ENCODE data around the gene CC2D1A. TPM values are rescaled to one million over a fixed set of nuclear protein-coding genes. Genes with fewer than 3 reads are reported as not detected.

The CC2D1A gene
- total RNA-seq, result 10 to 100 TPM; 34.0 to 35.1 TPM

DNA sequence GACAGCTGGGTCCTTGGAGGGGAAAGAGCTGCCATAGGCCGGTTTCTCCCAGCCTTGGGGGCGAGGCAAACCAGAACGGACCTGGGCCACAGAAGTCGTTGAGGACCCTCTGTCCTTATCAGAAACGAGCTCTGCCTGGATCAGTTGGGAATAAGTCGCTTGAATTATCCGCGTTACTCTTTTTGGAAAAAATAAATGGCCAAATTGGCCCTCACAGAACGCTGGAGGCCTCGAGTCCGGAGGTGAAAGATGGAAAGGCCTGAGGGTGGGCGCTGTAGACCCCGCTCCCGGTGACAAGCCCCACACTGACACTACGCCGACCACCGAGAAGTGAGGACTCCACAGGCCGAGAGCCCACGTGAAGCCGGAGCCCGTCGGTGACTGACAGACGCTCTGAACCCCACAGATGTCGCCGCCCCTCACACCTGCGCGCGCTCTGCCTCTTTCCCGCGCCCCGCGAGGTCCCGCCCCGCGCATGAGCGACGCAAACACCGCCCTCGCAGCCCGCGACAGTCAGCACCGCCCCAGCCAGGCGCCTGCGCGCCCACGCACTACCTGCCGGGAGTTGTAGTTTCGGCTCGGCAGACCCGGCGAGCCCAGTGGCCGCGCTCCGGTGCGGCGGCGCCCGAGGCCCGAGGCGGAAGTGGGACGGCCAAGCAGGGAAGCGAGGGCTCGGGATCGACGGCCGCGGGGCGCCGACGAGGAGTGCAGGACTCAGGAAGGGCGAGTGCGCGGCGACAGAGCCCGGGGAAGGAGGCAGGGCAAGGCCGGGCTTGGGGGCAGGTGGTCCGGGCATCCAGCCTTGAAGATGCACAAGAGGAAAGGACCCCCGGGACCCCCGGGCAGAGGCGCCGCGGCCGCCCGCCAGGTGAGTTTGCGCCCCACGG, at the start of gene CC2D1A, which contains the start of gene BRME1:
CC2D1A (plus strand) TSS at position 568 of the 887 bp plus-strand sequence; CDS start at position 809, 241 bp downstream.
BRME1 (minus strand) TSS at position 484 of the 887 bp plus-strand sequence. CDS start 1,225 bp downstream, outside the sequence.
- ATAC-seq, result peak; percentile 99
- Mint-ChIP-seq H3K27ac (peak within 1 kb of the TSS; percentile 87), H3K36me3 (peaks cover 7% of the 10 kb centered on the region), H3K4me1 (peaks cover 20% of the 10 kb centered on the region), H3K9me3 (ENCODE audit: low read depth) (no peaks in the 10 kb centered on the region), H3K4me3 (peak within 1 kb of the TSS; percentile 80), H3K27me3 (no peaks in the 10 kb centered on the region)
- CTCF ChIA-PET, result interaction anchor here (0.5 to 2.7 kb wide), 8 partner anchors 19 to 184 kb away, joined by 3 to 17 read pairs (median 3); partner anchors contain the start of genes IL27RA and MISP3
- peak; percentile 96 for DNase-seq

DNA sequence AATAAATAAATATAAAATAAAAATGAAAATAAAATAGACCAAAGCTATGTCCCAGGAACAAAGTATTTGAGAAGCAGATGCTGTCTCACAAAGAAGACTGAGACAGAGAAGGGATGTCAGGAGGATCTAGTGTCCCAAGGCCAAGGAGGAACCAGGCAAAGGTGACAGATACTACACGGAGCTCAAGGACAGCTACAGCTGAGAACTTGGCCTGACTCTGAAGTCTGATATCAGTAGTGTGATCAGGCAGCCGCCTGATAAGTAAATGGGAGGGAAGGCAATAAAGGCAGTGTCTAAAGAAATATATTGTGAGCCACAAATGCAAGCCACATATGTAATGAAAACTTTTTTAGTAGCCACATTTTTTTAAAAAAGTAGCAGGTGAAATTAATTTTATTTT, 49.5 kb upstream of the CC2D1A start:
- peaks cover 16% of the 10 kb centered on the region for H3K4me1 Mint-ChIP-seq
- H3K36me3 Mint-ChIP-seq, result no peaks in the 10 kb centered on the region
- ATAC-seq (no peak), DNase-seq (no peak)
- no peak overlapping the region for H3K27ac Mint-ChIP-seq
- H3K27me3 Mint-ChIP-seq, result no peaks in the 10 kb centered on the region
- no peak overlapping the region for H3K4me3 Mint-ChIP-seq
- CTCF ChIA-PET, result interaction anchor here (1.3 to 1.9 kb wide), 3 partner anchors 20 to 72 kb away, joined by 3 to 12 read pairs (median 3); no protein-coding TSS in a partner anchor
- H3K9me3 Mint-ChIP-seq (ENCODE audit: low read depth), result no peaks in the 10 kb centered on the region

DNA sequence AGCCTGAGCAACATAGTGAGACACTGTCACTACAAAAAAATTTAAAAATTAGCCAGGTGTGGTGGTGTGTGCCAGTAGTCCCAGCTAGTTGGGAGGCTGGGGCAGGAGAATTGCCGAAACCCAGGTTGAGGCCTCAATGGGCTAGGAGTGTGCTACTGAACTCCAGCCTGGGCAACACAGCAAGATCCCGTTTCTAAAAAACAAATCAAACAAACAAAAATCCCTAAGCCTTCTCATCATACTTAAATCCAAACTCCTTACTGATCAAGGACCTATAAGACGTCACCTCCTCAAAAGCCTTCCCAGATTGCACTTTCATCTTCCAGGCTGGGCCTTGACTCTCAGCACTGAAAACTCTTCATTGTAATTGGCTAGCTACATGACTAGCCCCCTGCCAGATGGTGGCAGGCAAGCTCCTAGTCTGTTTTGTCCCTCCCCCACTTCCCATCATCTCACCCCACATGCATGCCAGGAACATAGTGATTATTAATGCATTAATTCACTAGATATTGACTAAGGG, 46.6 kb upstream of the CC2D1A start:
- no peak for ATAC-seq
- Mint-ChIP-seq H3K27me3 (peaks cover 10% of the 10 kb centered on the region), H3K36me3 (no peaks in the 10 kb centered on the region), H3K4me1 (peaks cover 31% of the 10 kb centered on the region), H3K4me3 (no peak overlapping the region), H3K9me3 (ENCODE audit: low read depth) (no peaks in the 10 kb centered on the region), H3K27ac (no peak overlapping the region)
- no peak for DNase-seq
- CTCF ChIA-PET, result interaction anchor here (0.6 to 8.6 kb wide), 2 partner anchors 73 to 104 kb away, joined by 3 to 244 read pairs; no protein-coding TSS in a partner anchor

DNA sequence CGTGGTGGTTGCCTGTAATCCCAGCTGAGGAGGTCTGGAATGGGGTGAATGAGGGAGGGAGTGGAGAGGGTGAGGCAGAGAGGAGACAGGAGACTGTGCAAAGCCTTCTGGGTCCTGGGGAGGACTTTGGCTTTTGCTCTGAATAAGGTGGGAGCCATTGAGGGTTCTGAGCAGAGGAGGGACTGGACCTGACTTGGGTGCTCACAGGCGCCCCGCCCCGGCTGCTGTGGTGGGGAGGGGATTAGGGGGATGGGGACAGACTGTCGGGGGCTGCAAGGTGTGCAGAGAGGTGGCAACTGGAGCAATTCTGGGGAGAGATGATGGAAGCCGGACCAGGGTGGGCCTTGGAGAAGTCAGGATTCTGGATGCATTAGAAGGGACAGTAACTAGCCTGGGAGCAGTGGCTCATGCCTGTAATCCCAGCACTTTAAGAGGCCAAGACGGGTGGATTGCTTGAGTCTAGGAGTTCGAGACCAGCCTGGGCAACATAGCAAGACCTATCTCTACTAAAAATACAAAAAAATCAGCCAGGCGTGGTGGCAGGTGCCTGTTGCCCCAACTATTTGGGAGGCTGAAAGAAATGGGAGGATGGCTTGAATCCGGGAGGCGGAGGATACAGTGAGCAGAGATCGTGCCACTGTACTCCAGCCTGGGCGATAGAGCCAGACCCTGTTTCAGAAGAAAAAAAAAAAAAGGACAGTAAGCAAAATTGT, 45.2 kb upstream of the CC2D1A start:
- ATAC-seq (no peak), DNase-seq (no peak)
- H3K4me3 Mint-ChIP-seq, result peak overlapping the region; percentile 91
- peaks cover 35% of the 10 kb centered on the region for H3K4me1 Mint-ChIP-seq
- H3K9me3 Mint-ChIP-seq (ENCODE audit: low read depth), result no peaks in the 10 kb centered on the region
- H3K27me3 Mint-ChIP-seq, result peaks cover 13% of the 10 kb centered on the region
- no peaks in the 10 kb centered on the region for H3K36me3 Mint-ChIP-seq
- CTCF ChIA-PET, result interaction anchor here (0.6 to 8.6 kb wide), 18 partner anchors 11 to 583 kb away, joined by 3 to 244 read pairs (median 10); partner anchors contain the start of genes ASF1B, C19orf53 and ZSWIM4
- H3K27ac Mint-ChIP-seq, result peak overlapping the region; percentile 92

DNA sequence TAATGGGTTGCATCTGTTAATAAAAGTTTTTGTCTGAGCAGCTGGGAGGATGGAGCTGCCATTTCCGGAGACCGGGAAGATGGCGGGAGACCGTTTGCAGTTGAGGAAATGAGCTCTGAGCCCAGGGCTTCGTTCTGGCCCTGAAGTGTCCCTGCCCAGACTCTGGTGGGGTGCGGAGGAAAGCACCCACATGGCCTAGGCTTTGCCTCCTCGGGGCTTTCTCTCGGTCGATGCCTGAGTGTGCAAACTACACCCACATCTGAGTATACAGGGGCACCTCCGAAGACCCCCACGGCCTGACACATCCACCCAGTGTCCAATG, 44.6 kb upstream of the CC2D1A start:
- ATAC-seq, result peak; percentile 14
- H3K9me3 Mint-ChIP-seq (ENCODE audit: low read depth), result no peaks in the 10 kb centered on the region
- CTCF ChIA-PET, result interaction anchor here (0.6 to 8.6 kb wide), 21 partner anchors 11 to 275 kb away, joined by 3 to 244 read pairs (median 7); partner anchors contain the start of genes ASF1B, C19orf53, DCAF15 and RFX1

DNA sequence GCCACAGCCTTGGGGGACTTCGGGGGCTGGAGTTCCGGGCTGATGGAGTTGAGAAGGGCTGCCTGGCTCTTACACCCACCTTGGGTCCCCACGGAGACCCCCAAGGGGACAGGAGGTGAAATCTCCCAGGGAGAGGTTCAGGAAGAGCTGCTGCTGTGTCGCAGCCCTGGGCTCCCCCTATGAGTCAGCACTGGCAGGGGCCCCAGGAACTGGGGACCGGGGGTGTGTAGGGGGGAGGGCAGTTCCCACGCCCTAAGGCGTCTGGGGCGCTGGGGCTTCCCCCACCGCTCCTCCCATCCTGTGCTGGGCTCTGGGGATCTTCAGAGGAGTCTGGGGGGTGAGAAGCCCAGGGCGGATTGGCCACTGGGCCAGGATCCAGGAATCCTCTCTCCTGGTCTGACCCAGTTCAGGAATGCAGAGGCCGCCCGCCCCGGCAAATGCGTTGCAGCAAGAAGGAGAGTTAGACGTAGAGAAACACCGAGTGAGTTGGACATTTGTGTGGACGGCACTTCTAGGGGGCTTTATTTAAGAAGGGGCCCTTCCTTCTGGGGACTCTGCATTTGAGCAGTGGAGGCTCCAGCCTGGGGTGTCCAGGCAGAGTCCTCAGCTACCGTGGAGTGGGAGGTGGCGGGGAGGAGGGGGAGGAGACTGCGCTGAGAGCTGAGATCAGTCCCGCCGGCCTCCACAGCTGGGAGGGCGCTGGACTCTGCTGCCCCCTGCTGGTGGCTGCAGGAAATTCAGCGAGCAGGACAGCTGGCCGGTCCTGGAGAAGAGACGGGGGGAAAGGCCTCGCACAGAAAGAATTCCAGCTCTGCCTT, 44.1 kb upstream of the CC2D1A start:
- peak; percentile 92 for ATAC-seq
- peak; percentile 94 for DNase-seq
- no peaks in the 10 kb centered on the region for H3K36me3 Mint-ChIP-seq
- peak overlapping the region; percentile 91 for H3K4me3 Mint-ChIP-seq
- H3K27me3 Mint-ChIP-seq, result peaks cover 20% of the 10 kb centered on the region
- CTCF ChIA-PET, result interaction anchor here (0.7 to 8.6 kb wide), 44 partner anchors 9 to 800 kb away, joined by 3 to 244 read pairs (median 5); partner anchors contain the start of genes ASF1B, C19orf53, DCAF15 and IL27RA
- H3K27ac Mint-ChIP-seq, result peak overlapping the region; percentile 92
- no peaks in the 10 kb centered on the region for H3K9me3 Mint-ChIP-seq (ENCODE audit: low read depth)
- peaks cover 42% of the 10 kb centered on the region for H3K4me1 Mint-ChIP-seq

More for the DNA sequence above, 44.6 kb upstream of the CC2D1A start:
- Mint-ChIP-seq H3K4me1 (peaks cover 38% of the 10 kb centered on the region), H3K27me3 (peaks cover 16% of the 10 kb centered on the region), H3K27ac (peak overlapping the region; percentile 92), H3K36me3 (no peaks in the 10 kb centered on the region), H3K4me3 (peak overlapping the region; percentile 91)
- no peak for DNase-seq

DNA sequence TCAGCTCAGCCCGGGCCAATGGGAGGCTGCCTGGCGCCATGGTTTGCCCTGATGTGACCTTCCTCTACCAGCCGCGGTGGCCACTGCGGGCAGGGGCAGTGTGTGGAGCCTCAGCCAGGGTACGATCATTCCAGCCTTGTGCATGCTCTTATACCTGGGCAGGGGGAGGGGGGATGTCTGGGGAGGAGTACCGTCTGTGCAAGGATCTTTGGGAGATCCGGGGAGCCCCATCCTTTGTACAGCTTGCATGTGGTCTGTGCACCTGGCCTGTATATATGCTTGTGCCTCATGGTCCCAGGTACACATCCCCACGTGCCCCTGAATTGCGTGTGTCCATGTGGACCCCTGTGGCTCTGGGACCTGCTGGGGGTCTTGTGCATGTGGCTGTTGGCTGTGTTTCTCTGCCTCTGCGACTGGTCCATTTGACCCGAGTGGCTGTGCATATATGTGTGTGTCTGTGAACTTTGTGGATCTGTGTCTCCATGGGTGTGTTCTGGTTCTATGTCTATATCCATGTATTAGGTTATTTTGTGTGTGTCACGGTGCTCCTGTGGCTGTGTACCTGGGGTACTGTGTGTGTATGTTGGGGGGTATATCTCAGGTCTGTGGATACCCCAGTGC, 41.8 kb upstream of the CC2D1A start:
- no peaks in the 10 kb centered on the region for H3K36me3 Mint-ChIP-seq
- H3K4me1 Mint-ChIP-seq, result peaks cover 42% of the 10 kb centered on the region
- no peak for ATAC-seq
- H3K9me3 Mint-ChIP-seq (ENCODE audit: low read depth), result no peaks in the 10 kb centered on the region
- CTCF ChIA-PET, result interaction anchor here (0.7 to 8.6 kb wide), 10 partner anchors 9 to 586 kb away, joined by 3 to 244 read pairs (median 15); partner anchors contain the start of gene ZSWIM4
- peaks cover 23% of the 10 kb centered on the region for H3K27me3 Mint-ChIP-seq
- peak overlapping the region; percentile 59 for H3K4me3 Mint-ChIP-seq
- peak overlapping the region; percentile 44 for H3K27ac Mint-ChIP-seq
- DNase-seq, result no peak

DNA sequence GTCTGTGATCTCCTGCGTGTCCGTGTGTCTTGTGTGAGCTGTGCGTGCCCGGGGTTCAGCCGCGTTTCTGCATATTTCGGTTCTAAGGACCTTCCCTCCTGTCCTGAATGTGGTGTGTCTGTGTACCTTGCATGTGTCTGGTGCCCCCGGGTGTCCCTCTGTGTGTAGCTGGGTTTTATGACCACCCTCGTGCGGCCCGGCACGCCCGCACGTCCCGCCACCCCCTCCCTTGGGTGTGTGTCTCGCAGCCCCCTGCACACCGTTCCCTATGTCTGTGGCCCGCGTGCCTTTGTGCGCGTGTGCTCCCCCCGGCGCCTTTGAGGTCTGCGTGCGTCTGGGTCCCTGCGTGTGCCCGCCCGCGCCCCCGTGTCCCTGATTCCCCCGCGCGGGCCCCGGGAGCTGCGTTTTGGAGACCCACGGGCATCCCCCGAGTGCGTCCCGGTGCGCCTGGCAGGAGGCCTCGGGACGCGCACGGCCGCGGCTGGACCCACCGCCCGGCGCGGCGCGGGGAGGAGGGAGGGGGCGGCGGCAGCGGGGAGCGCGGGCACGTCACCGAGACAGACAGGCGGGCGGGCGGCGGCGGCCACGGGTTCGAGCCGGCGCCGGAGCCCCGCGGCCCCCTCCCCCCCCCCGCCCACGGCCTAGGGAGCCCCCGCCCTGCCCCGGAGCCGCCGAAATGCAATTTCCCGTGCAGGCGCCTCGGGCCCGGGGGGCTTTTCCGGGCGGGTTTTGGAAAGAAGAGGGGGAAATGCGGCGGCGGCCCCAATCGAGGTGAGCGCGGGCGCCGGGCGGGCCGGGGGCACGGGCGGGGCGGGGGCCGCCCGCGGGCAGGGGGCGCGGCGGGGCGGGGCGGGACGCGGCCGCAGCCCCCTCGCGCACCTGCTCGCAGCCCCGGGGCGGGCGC, 41.1 kb upstream of the CC2D1A start:
- no peaks in the 10 kb centered on the region for H3K9me3 Mint-ChIP-seq (ENCODE audit: low read depth)
- peak overlapping the region; percentile 44 for H3K27ac Mint-ChIP-seq
- ATAC-seq, result no peak
- CTCF ChIA-PET, result interaction anchor here (0.6 to 8.6 kb wide), 8 partner anchors 8 to 270 kb away, joined by 3 to 244 read pairs (median 12); partner anchors contain the start of gene ZSWIM4
- peaks cover 36% of the 10 kb centered on the region for H3K4me1 Mint-ChIP-seq
- H3K4me3 Mint-ChIP-seq, result peak overlapping the region; percentile 59
- H3K36me3 Mint-ChIP-seq, result no peaks in the 10 kb centered on the region
- peaks cover 23% of the 10 kb centered on the region for H3K27me3 Mint-ChIP-seq
- DNase-seq, result no peak

DNA sequence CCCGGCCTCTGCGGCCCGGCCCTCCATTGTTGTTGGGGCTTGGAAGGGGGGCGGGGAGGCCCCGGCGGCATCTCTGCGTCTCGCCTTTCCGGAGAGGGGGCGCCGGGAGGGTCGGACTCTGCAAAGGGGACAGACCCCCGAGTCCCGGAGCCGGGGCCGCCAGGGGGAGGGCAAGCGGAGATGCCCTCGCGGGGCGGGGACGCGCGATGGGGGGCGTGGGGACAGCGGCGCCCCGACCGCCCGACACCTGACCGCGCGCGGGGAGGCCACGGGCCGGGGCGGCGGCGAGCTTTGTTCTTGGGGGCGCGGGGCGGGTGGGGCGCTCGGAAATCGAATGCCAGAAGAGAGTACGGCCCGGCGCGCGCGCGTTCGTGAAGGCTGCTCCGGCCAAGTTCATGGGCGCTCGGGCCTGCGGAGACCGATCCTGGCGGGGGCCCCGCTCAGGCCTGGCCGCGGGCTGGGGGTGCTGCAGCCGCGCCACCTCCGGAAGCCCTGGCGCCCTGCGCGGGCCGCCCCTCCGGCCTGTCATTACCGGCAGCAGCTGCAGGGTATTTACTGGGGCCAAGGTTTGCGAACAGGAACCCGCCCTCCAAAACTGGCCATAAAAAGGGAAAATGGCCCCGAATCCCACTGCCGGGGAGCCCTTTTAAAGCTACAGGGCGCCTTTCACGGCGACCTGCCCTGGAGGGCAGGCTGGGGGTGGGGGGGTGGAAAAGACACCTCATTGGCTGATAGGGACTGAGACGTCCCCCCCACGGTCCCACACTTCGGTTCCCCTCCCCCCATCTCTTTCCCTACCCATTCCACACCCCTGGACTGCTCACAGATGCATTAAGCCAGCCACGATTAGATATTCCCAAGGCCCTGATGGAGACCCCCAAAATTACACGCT, 40.2 kb upstream of the CC2D1A start:
- no peaks in the 10 kb centered on the region for H3K36me3 Mint-ChIP-seq
- peaks cover 23% of the 10 kb centered on the region for H3K27me3 Mint-ChIP-seq
- CTCF ChIA-PET, result interaction anchor here (0.6 to 8.6 kb wide), 6 partner anchors 14 to 207 kb away, joined by 3 to 244 read pairs (median 4); partner anchors contain the start of gene MISP3
- peaks cover 33% of the 10 kb centered on the region for H3K4me1 Mint-ChIP-seq
- DNase-seq (no peak), ATAC-seq (no peak)
- H3K9me3 Mint-ChIP-seq (ENCODE audit: low read depth), result no peaks in the 10 kb centered on the region
- H3K4me3 Mint-ChIP-seq, result peak overlapping the region; percentile 55
- no peak overlapping the region for H3K27ac Mint-ChIP-seq

DNA sequence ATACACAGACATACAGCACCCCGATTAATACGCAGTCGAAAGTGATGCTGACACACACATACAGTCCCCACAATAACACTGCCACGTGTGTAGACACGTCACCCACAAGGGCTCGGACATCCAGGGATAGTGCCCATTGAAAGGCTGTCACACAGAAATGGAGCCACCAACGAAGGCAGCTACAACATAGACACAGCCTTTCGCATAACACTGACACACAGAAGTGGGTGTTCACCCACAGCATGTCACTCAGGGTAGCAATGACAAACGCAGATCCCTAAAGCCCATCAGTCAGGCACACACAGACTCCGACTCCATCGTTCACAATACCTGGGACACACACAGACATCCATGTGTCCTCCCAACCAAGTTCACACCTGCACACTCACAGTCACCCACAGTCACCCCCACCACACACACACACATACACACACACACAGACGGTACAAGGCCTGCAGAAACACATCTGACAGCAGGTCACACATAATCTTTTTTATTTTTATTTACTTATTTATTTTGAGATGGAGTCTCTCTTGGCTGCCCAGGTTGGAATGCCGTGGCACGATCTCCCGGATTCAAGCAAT, 39.4 kb upstream of the CC2D1A start:
- H3K36me3 Mint-ChIP-seq, result no peaks in the 10 kb centered on the region

More for the DNA sequence above, 39.4 kb upstream of the CC2D1A start:
- Mint-ChIP-seq H3K27ac (no peak overlapping the region), H3K4me3 (peak overlapping the region; percentile 55), H3K27me3 (peaks cover 23% of the 10 kb centered on the region), H3K9me3 (ENCODE audit: low read depth) (no peaks in the 10 kb centered on the region), H3K4me1 (peaks cover 25% of the 10 kb centered on the region)
- DNase-seq (no peak), ATAC-seq (no peak)
- CTCF ChIA-PET, result interaction anchor here (0.9 to 8.6 kb wide), 4 partner anchors 20 to 248 kb away, joined by 4 to 244 read pairs (median 4); partner anchors contain the start of gene MISP3

Measured in activated CD8-positive, alpha-beta memory T cell treated with anti-CD3 and anti-CD28 coated beads, Interleukin-2, amount 10 ng/mL, durations not matched to agents 7 days and 5 days (primary cell).